Stimulated activated CD8-positive, alpha-beta memory T cell treated with anti-CD3 and anti-CD28 coated beads, Interleukin-15, amount 100 ng/mL, for 24 hours (primary cell): ENCODE data around the gene SIPA1L2.

Experiments used
- DNase-seq: peaks from one replicate; pipeline ENCODE4 v3.0.0-alpha.2; 2020; ENCODE audit warnings: low read depth

SIPA1L2 gene

DNA sequence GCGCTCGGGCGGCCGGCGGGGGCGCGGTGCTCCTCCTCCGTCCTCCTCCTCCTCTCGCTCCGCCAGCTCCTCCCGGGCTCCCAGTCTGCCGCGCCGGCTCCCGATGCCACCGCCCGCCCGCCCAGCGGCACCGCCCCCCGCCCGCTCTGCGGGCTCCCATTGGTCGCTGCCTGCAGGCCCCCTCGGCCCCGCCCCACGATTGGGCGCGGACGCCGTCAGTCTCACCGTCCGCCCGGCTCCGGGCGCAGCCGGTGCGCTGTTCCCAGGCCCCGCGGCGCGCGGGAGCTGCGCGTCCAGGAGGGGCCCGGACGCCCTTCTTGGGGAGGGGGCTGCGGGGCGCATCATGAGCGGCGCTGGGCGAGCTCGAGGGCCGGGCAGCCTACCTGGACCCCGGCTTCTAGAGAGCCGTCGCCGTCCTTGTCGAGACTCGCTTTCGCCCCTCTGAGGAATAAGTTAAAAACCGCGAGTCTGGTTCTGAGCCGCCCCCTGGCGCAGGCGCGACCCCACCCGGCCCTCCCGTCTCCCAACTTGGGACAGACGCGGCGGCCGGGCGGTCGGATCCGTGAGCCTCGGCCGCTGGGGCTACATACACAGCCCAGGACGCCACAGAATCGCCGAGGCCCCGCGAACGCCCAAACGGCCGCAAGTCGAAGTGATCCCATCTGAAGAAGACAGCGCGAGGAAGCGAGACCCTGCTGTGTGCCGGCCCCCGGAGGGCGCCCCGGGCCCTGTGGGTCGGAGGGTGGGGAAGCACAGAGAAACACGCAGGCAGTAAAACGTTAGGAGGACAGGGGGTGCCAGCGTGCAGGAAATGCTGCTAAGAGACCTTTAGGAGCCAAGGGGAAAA, at the start of gene SIPA1L2:
Gene SIPA1L2 (minus strand): TSS at position 87 of the 847 bp plus-strand sequence. CDS start 114,794 bp downstream, outside the sequence.
- DNase-seq: peak; percentile 75

GRCh38 chr1:232678185-232678886, 48.4 kb upstream of the SIPA1L2 start:
- DNase-seq: no peak

DNA sequence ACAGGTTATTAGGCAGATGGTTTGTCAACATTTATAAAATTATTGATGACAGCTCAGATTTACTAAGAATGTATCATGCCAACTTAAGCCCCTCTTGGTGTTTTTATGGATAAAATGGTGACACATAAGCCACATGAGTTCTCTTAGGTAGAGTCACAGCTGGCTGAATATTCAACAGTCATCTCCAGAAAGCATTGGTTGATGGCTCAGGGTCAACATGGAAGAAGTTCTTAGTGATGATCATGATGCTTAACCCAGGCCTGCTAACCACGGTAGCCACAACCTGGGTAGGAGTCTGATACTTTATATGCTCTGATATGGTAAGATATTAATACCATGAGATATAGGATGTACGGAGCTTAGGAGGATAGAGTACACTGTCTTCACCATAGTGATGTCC, 46.4 kb upstream of the SIPA1L2 start:
- no peak for DNase-seq

GRCh38 chr1:232675898-232676297, 46.0 kb upstream of the SIPA1L2 start:
- DNase-seq: no peak

GRCh38 chr1:232675260-232675659, 45.3 kb upstream of the SIPA1L2 start:
- DNase-seq: no peak

DNA sequence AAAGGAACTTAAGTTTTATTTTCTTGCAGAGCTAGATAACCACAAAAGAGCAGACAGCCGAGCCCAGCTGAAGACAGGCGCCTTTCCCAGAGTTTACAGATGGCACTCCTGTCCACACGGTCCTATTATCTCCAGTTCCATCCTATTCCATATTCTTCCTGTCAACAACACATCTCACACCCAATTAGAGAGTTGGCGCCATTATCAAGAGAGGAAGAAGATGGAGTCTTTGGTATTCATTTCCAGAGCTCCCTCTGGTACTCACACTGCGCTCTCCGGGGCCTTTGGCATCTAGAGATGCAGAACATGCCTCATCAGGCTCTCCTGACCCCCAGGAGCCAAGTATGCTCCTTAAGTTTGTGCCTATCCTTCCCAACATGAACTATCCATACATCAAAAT, 43.3 kb upstream of the SIPA1L2 start:
- DNase-seq: no peak

DNA sequence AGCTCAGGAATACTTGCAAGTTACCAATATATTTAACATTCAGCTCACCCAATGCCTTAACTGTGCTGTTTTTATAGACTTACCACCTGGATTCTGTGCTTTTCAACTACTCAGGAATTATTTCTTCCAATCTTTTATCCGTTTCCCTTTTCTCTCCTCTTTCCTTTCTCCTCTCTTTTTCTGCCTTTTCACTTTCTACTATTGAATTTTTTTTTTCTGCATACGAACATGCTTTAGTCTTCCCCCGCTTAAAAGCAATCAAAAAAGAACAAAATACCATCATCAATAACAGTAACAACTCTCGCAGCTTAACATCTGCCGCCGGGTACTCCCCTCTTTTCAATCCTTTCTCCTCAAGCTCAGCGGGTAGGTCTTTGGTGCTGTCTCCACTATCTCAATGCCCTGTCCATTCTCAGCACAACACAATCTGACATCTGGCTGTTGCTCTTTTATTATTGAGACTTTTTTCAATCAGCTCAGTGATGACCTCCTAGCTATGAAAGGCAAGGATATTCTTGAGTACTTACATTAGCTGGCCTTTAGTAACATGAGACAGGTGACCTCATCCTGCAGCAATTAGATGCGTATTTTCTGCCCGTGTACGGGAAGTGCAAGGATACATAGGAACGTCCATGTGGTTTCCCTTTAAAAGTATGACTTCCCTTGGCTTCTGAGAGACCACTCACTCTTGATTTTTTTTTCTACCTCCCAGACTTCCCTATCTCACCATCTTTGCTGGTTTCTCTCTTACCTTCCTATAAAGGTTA, 40.2 kb upstream of the SIPA1L2 start:
- DNase-seq: no peak

DNA sequence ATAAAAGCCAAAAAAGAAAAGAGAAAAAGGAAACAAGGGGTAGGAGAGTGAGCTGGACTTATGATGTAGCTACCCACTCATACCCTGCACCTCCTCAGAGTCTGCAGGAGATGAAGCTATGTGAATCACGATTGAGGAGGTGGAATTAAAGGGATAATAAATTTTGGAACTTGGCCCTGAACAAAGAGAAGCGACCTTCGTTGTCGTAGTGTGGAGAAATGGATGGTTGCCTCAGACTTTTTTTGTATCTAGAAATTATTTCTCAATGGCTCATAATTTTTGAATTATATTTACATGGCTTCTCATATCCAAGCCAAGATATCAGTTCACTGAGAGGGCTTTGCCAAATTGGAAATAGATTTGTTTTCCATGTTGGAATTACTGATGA, 37.8 kb upstream of the SIPA1L2 start:
- no peak for DNase-seq

DNA sequence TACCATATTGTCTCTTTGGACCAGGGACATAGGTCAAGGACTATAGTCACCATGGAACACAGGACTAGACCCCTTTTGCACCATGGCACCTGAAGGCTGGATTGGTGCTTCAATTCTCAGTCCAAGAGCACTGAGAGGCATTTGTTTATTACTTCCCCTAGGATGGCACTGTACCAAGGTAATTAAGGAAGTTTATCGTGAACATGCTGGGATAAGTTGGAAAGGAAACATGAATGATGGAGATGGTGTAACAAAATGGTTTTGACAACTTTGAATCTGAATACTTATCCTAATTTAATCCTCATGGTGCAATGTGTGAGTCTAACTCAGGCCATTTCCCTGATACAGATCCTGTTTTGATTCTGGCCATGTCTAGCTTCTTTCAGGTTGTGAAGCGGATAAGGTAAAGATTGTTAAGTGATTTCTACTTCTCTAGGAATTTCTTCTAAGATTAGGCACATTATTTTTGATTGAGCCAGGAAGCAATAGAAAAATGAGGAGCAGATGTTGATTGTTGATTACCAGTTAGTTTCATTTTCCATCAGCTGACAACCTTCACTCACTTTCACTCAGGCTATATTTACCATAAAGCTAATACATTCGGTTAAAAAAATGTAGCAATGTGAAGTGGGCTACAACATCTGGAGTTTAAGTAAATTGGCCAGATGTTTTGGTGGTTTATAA, 37.3 kb upstream of the SIPA1L2 start:
- no peak for DNase-seq

GRCh38 chr1:232664844-232665777, 35.2 kb upstream of the SIPA1L2 start:
- no peak for DNase-seq

DNA sequence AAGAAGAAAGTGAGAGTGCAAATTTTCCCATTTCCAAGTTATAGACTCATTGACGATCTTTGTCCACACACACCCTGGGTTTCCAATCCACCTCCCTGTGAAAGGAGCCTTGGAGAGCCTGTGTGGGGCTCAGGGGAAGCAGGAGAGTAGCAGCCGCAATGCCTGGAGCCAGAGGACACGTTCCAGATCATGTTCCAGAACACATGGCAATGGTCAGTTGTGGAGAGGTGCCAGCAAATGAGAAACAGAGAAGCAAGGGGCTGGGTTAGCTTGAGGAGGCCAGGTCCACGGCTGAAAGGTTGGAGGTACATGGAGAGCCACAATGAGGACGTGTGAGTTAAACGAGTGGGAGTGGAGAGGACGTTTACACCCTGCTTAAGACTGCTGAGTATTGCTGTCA, 33.0 kb upstream of the SIPA1L2 start:
- no peak for DNase-seq

- no peak for DNase-seq
Measured at GRCh38 chr1:232658386-232658785, 28.5 kb upstream of the SIPA1L2 start.

DNA sequence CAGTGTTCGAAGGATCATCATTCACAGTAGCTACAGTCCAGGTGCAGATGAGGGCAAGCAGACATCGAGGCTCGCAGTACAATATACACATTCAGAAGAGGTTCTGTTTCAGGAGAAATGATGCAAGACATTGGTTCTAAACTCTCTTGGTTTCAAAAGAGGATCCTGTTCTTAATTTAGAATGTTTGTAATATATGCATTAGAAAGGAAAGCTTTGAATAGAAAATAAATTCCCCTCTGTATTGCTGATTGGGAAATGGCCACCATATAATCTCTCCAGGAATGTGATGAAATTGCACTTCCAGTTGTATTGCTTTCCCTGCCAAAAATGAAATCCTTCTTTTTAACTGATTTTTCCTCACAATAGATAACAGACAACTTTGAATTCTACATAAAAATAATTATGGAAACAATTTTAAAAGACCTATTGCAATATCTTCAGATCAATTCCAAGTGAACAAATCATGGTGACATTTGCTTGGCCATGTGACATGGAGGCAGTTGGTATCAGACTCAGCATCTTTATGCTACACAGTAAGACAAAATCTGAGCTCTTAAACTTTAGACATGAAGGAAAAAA, 27.6 kb upstream of the SIPA1L2 start:
- no peak for DNase-seq

DNA sequence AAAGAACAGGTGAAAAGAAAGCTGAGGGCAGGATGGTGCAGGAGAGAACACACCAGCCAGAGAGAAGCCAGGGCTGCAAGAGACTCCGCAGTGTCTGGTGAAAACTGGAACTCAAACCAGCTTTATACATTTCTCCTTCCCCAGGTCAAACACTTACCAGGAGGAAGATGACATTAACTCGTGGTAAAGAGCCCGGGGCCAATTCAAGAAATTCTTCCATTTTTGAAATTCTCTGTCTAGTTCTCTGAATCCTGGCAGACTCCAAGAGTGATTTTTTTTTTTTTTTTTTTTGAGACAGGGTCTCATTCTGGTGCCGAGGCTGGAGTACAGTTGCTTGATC, 25.8 kb upstream of the SIPA1L2 start:
- no peak for DNase-seq

DNA sequence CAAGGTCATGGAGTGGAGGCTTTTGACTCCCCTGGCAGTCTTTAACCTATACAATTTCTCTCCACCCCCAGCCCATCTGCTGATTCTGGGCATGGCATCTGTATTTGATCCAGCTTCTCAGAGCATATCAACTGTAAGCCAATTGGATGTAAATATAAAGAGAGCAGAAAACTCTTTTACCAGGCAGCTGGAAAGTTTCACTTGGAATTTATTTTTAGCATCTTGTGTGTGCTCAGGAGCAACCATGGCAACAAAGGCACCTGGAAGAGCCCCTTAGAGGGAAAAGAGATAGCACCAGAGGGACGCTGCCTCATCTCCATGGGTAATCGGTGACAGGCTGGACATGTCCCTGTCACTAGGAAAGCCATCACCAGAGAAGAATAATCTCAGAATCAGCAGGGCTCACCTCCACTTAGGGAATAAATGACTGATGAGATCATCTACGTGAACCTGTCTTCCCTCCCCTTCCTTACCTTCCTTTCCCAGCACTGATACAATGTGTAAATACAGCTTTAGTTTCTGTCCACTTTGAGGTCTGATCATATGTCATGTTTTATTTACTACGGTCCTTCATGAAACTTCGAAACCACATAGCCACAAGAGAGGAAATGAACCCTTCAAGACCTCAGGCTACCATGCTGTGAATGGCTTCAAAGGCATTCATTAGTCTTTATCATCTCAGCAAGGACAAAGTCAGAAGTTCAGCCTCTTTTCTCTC, 25.3 kb upstream of the SIPA1L2 start:
- no peak for DNase-seq

- no peak for DNase-seq
Measured at GRCh38 chr1:232653789-232654188, 23.9 kb upstream of the SIPA1L2 start.

DNA sequence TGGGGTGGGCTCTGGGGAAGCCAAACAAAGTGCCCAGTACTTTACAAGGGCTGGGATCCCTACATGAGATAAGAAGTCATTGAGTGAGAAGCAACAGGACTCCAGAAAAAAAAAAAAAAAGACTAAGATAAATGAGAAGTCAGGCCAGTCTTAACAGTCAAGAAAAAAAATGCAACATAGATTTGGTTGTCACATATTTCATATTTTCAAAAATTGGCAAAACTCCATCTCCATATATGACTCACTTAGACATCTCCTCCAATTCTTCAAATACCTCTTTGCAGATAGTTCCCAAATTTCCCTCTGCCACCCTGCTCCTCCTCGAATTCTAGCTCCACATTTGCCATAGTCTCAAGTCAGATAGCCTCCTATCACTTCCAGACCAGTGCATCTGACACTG, 20.9 kb upstream of the SIPA1L2 start:
- DNase-seq: no peak

- no peak for DNase-seq
Measured at GRCh38 chr1:232650418-232650817, 20.5 kb upstream of the SIPA1L2 start.

GRCh38 chr1:232648316-232648715, 18.4 kb upstream of the SIPA1L2 start:
- no peak for DNase-seq

DNA sequence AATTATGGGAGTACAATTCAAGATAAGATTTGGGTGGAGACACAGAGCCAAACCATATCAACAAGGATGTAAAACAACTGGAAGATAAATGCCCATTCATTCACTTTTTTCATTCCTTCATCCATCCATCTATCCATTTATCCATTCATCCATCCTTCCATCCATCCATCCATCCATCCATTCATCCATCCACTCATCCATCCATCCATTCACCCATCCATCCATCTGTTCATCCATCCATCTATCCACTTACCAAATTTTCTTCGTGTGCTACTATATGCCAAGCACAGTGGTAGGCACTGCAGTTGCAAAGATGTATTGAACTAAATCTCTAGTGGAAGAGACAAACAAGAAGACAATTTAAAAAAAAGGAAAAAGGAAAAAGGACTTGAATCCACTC, 14.3 kb upstream of the SIPA1L2 start:
- DNase-seq: no peak
